Measurements from ENCODE around the gene PGP. TPM values are rescaled to one million over a fixed set of nuclear protein-coding genes. Genes with fewer than 3 reads are reported as not detected.

The PGP gene
- total RNA-seq, 2 donors from 2014 or later: 16.3 to 24.3 TPM

DNA sequence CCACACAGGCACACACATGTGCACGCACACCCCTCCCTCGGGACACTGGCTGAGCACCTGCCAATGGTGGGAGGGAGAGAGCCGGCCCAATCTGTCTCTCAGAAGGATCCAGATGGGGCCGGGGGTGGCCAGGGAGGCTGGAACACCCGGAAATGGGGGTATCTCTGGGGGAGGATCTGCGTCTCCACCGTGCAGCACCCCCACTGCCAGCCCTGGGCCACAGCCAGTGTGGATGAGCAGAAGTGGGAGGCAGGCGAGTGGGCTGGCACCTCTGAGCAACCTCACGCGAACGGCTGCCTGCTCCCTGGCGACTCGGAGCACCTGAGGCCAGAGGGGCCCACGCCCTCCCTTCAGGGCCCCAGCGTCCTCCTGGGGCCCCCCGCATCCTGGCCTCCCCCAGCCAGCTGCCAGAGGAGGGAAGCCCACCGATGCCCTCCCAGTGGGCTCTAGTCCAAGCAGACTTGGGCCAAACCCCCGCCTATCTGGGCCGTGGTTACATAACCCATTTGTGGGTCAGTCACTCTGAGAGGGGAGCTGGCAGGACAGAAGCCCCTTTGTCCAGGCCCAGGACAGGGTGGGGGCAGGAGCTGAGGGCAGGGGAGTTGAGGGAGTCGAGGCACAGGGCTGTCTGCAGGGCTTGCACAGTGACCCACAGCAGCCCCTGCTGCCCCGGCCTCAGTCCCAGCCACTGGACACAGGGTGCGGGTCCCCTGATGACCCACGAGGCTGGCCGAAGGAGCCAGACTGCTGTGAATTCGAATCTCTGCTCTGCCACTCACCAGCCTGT is 23.8 kb downstream of the PGP start:
- intact Hi-C loops (cut with DNase I, micrococcal nuclease): no loop called here
- ATAC-seq (no peak), DNase-seq (no peak)

DNA sequence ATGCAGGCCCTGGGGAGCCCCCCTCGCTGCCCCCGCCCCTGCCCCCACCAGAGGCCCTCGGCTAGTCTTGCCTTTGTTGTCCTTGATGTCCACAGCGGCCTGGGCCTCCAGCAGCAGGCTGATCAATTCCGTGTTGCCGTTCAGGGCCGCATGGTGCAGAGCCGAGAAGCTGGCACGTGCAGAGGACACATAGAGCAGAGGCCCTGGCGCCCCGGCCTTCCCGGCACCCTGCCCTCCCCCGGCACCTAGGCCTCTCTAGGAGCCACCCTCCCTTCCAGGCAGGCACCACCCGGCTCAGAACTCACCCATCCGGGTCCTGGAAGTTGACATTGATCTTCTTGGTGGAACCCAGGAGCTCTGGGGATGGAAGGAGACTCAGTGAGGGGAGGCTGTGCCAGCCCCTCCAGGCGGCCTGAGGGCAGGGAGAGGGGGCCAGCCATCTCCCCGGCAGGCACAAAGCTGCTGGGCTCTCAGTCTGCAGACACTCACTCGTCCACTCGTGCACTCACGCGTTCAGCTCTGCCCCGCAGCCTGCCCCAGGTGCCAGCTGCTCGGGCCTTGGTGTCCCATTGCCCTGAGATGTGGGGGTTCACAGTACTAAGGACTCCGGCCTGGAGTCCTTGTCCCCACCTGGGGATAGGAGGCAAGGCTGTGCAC is 24.5 kb downstream of the PGP start:
- ATAC-seq (no peak), DNase-seq (no peak)
- intact Hi-C loops (cut with DNase I, micrococcal nuclease): no loop called here

DNA sequence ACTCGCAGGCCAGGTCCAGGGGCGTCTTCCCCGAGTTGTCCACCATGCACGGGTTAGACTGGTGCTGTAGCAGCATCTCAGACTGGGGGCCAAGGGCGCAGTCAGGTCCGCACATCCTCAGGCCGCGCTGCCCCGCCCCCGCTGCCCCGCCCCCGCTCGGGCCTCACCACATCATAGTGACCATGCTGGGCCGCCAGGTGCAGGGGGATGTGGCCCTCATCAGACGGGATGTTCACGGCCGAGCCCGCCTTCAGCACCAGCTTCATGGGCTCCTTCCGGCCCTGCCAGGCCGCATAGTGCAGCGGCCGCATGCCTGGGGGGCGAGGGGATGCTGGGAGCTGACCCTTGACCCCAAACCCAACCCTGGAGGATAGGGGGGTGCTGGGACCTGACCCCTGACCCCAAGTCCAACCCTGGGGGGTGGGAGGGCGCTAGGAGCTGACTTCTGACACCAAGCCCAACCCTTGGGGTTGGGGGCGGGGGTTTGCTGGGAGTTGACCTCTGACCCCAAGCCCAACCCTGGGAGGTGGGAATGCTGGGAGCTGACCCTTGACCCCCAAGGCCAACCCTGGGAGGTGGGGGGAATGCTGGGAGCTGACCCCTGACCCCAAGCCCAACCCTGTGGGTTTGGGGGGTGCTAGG is 25.3 kb downstream of the PGP start:
- DNase-seq (no peak), ATAC-seq (no peak)
- intact Hi-C loops (cut with DNase I, micrococcal nuclease): no loop called here

DNA sequence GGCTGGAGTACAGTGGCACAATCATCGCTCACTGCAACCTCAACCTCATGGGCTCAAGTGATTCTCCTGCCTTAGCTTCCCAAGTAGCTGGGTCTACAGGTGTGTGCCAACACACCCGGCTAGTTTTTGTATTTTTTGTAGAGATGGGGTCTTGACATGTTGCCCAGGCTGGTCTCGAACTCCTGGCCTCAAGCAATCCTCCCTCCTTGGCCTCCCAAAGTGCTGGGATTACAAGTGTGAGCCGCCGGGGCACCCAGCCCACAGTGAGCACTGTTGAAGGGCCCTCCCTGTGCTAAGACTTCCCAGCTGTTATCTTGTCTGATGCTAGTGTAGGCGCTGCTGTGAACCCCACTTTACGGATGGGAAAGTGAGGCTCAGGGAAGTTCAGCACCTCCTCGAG is 26.2 kb downstream of the PGP start:
- ATAC-seq: no peak
- no peak for DNase-seq
- intact Hi-C loops (cut with DNase I, micrococcal nuclease): no loop called here

DNA sequence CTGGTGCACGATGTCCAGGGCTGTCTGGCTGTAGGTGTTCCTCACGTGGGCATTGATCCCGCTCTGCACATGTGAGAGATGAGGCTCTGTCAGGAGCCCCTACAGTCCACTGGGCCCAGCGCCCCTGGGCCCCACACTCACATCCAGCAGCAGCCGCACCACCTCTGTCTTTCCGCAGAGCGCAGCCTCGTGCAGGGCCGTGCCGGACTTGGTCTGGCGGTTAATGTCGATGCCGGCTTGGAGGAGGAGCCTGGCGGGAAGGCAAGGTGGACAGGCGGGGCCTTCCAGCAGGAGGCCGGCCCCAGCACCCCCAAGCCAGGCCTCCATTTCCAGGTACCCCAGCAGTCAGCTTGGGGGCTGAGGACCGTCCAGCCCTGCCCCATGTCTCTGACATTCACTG is 27.4 kb downstream of the PGP start:
- peak; percentile 48 for ATAC-seq
- intact Hi-C loops (cut with DNase I, micrococcal nuclease): no loop called here
- no peak for DNase-seq

DNA sequence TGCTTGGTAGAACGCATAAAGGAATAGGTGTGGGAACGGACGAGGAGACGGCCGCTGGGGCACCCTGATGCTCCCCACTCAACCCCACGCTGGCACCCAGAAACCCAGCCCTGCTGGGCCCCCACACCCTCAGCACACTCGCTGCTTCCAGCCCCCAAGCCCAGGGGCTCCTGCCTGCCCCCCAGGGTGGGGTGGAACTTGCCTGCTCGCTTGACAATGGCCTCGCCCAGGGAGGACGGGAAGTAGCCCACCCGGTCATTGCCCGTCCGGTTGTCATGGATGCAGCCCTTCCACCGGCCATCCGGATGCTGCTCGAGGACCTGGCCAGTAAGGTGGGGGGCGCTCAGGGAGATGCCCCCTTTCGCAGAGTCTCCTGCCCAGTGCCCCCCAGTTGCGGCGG is 28.1 kb downstream of the PGP start:
- intact Hi-C loops (cut with DNase I, micrococcal nuclease): no loop called here
- ATAC-seq: no peak
- DNase-seq: no peak

DNA sequence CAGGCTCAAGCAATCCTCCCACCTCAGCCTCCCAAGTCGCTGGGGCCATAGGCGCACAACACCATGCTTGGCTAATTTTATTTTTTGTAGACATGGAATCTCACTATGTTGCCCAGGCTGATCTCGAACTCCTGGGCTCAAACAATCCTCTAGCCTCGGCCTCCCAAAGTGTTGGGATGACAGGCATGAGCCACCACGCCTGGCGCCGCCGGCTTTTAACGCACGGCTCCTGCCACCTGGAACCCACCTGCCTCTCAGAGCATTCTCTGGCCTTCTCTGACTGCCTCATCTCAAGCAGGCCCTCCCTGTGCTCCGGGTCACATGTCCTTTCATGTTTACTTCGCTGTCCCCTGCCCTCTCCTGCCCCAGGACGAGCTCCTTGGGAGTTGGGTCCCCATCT is 28.6 kb downstream of the PGP start:
- DNase-seq: no peak
- intact Hi-C loops (cut with DNase I, micrococcal nuclease): no loop called here
- no peak for ATAC-seq

DNA sequence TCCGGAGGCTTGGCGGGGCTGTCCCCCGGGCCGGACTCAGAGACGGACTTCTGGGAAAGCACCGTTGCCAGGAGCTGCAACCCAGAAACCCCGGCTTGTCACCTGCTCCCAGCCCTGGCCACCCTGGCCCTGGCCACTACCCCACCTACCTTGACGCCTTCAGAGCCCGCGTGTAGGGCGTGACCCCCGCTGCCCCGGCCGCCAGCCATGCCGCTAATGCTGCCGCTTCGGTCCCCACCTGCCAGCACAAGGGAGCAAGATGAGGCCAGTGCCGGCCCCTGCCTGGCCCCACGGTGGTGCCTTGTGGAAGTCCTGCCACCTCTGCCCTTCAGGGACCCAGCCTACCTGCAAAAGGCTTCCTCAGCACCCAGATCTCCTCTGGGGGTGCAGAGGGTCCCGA is 29.7 kb downstream of the PGP start:
- intact Hi-C loops (cut with DNase I, micrococcal nuclease): no loop called here
- no peak for DNase-seq
- ATAC-seq: no peak

DNA sequence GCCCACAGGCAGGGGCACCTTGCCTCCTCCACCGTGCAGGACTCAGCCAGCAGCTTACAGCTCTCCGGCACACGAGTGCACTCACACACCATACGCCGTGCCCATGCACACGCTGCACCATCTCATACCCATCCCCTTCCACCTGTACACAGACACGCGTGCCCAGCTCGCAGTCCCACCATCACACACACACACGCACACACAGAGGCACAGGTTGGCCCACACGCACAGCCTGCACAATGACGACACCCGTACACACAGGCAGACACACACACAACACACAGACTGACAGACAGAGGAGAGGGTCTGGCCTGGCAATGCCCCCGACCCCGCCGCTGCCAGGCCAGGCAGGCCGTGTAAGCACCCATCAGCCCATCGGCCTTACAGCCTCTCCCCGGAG is 30.3 kb downstream of the PGP start:
- ATAC-seq (no peak), DNase-seq (no peak)
- intact Hi-C loops (cut with DNase I, micrococcal nuclease): no loop called here

DNA sequence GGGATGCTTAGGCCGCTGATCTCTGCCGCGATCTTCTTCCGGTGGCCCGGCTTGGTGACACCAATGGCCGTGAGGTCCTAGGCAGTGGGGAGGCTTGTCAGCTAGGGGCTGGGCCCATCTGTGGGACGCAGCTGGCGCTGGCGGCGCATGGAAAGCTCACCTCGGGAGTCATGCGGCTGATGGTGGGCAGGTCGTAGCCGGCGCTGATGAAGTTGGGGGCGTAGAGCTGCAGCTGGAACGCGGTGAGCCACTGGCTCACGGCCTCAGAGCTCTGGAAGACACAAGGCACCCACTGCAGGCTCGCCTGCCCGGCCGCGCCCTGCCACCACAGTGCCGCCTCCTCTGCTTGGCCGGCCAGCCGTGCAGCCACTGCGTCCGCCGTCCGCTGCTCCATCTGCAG is 31.0 kb downstream of the PGP start:
- intact Hi-C loops (cut with DNase I, micrococcal nuclease): no loop called here
- ATAC-seq (no peak), DNase-seq (no peak)

DNA sequence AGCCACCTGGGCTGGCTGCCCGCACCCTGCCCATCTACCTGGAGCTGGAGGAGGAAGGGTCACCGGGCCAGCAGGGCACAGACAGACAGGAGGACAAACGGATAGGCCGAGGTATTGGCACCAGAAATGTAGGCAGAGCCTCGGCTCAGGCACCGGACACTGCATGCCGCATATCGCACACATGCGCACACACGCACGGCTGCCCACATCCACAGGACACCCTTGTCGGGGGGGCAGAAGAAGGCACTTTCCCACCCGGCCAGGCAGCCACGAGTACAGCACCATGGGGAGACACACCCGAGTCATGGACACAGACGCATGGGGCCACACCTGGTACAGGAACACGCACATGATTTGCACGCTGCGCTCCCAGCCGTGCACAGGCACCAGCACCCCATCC is 32.7 kb downstream of the PGP start:
- DNase-seq (no peak), ATAC-seq (no peak)
- intact Hi-C loops (cut with DNase I, micrococcal nuclease): no loop called here

DNA sequence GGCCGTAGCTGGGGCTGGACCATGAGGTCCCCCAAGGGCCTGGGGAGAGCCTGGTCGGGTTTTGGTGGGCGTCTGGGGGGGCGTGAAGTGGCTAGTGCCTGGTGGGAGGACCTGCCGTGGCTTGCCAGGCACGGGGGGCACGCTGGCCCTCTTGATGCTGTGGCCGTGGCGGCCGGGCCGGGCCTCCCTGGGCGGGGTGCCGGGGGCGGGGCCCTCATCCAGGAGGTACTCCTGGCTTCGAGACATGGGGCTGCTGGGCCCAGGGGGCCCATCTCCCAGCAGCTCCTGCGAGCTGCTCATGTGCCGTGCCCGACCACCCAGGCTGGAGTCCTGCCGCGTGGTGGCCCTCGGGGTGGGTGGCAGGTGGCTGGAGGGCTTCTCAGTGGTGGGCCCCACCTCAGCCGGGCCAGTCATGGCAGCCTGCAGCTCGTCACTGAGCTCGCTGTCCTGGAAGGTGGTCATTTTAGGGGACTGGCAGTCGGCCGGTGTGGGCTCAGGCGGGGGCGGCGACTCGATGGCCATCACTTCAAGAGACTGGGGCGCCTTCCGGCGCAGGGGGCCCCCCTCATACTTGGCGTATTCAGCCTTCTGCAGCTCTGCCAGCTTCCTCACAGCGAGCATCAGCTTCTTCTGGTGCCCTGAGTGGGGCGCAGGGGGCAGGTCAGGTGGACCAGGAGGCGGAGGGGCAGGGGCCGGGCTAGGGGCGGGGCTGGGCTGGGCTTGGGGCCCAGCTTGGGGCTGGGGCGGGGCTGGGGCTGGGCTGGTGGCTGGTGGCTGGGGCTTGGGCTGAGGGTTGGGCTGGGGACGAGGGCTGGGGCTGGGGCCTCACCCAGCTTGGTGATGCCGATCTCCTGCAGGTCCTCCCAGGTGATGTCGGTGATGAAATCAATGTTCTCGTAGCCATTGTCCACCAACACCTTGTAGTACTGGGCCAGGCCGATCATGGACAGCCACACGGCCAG is 33.4 kb downstream of the PGP start:
- ATAC-seq: no peak
- no peak for DNase-seq
- intact Hi-C loops (cut with DNase I, micrococcal nuclease): no loop called here

DNA sequence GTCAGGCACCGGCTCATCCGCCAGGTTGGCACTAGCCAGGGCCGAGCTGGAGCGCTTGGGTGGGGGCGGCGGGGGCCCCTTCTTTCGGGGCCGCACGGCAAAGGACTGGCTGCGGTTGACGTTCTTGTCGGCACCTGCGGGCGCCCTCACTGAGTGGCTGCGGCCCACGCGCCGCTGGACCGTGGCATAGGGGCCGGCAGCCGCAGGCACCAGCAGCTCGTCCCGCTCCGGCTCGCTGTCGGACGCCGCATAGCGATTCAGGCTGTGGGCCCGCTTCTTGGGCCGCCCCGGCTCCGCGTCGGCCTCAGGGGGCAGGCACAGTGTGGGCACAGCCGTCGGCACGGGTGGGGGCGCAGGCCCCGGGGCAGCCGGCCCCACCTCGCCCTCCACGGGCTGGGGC is 34.2 kb downstream of the PGP start:
- intact Hi-C loops (cut with DNase I, micrococcal nuclease): no loop called here
- ATAC-seq (no peak), DNase-seq (no peak)

DNA sequence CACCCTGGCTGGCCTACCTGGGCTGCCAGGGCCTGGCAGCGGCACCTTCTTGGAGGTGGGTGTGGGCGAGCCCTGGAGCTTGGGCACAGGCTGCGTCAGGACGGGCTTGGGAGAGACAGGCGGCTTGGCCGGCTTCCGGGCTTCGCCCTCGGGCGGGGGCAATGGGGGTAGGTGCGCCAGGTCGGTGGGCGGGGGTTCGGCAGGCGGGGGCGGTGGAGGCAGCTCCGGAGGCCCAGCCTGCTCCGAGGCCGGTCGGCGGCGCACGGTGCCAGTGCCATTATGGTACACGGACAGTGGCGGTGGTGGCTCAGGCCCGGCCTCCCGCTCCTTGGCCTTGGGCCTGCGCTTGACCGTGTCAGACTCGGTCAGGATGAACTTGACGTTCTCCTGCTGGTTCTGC is 35.1 kb downstream of the PGP start:
- intact Hi-C loops (cut with DNase I, micrococcal nuclease): no loop called here
- ATAC-seq (no peak), DNase-seq (no peak)

DNA sequence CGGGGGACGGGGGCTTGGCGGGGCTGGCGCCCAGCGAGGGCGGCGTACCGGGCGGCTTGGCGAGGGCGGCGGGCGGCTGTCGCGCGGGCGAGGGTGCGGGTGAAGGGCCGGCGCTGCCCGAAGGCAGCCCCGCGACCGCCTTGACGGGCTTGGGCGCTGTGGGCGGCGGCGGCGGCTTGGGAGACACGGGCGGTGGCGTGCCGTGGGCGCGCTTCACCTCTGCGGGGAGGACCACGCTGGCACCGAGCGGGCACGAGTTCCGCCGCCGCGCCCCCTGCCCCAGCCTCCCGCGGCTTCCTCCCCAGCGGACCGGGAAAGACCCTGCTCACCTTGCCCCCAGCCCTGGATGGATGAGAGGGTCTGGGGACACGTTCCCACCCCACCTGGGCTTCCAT is 35.5 kb downstream of the PGP start:
- ATAC-seq (no peak), DNase-seq (no peak)
- intact Hi-C loops (cut with DNase I, micrococcal nuclease): no loop called here

DNA sequence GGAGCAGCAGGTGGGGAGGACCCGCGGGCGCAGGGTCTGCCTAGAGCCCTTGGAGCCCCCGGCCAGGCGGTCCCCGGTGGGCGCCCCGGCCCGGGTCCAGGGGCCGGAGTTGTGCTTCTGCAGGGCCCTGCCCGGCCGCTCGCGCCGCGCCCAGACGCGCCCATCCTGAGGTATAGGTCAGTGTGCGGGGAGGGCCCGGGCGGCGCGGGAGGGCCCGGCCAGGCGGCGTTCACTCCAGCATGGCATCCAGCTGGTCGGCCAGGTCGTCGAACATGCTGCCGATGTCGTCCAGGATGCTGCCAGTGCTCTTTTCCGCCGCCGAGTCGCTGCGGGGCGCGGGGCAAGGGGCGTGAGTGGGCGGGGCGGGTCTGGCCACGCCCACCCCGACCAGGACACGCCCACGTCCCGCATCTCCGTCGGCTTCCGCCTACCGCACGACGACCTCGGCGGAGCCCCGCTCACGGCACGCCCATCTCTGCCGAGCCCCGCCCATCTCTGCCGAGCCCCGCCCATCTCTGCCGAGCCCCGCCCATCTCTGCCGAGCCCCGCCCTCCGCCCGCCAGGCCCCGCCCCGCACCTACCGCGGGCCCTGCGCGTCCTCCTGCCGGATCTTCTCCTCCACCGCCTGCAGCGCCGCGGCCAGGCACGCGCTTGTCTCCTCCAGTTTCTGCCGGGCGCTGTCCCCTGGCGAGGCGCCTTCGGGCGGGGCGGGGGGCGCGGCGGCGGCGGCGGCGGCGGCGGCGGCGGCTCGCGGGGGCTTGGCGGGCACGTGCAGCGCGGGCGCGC is 36.1 kb downstream of the PGP start:
- ATAC-seq: peak; percentile 23
- DNase-seq: no peak
- intact Hi-C loops (cut with DNase I, micrococcal nuclease): no loop called here

DNA sequence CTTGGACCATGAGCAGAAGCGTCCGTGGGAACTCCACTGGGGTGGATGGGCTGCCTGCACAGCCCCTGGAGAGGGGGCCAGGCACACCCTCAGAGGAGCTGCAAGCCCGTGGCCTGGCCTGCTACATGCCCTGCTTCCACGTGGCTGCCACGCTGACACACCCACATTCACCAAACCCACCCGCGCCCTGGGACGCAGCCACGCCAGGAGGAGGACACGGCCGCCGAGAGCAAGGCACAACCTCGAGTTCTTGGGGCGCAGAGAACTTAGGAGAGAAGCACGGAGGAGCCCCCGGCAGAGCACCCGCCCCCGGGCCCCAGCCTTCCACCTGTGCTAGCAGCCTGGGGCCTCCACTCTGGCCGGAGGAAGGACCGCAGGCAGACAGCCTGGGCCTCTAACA is 37.1 kb downstream of the PGP start:
- DNase-seq (no peak), ATAC-seq (no peak)
- intact Hi-C loops (cut with DNase I, micrococcal nuclease): no loop called here

DNA sequence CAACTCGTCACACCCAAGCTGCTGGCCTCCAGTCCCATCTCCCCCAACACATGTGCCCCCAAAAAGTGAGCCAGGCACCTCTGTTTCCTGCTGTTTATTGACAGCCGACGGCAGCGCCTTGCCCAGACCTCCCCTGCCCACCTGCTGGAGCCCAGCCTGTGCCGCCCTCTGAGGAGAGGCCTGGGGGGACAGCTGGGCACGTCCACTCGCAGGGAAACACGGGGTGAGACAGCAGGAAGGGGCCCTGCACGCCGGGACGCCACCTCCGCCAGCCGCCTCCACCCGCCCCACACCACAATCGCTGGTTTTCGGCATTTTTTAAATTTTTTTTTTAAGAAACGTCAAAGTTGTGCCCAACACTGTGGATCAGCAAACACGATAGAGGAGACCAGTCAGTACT is 37.5 kb downstream of the PGP start:
- intact Hi-C loops (cut with DNase I, micrococcal nuclease): no loop called here

DNA sequence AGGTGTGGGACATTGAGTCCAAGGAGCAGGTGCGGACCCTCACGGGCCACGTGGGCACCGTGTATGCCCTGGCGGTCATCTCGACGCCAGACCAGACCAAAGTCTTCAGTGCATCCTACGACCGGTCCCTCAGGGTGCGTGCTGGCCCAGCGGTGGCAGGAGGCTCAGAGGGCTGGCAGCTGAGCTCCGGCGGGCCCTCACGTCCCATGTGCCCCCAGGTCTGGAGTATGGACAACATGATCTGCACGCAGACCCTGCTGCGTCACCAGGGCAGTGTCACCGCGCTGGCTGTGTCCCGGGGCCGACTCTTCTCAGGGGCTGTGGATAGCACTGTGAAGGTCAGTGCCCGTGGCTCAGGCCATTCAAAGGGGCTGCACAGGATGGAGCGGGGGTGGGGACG is 38.6 kb downstream of the PGP start:
- intact Hi-C loops (cut with DNase I, micrococcal nuclease): no loop called here
- DNase-seq (no peak), ATAC-seq (no peak)

More for the DNA sequence above, 37.5 kb downstream of the PGP start:
- no peak for DNase-seq
- ATAC-seq: no peak

Data from left colon (tissue), 2 donors.